Chondrocyte (in vitro differentiated cells): ENCODE measurements around the gene TPRG1. TPM values are rescaled to one million over a fixed set of nuclear protein-coding genes. Genes with fewer than 3 reads are reported as not detected.

Experiments
- DNase-seq: peaks from one replicate; pipeline ENCODE4 v3.0.0; 2021; ENCODE audit warnings: mixed read lengths, low spot score
- H3K27ac Mint-ChIP-seq: one replicate; pipeline ENCODE4 v1.8.0; 2021; ENCODE audit warnings: mild to moderate bottlenecking, moderate library complexity, mixed read lengths; ENCODE audit not compliant: unreplicated experiment
- H3K27me3 Mint-ChIP-seq: 2 replicates; pipeline ENCODE4 v1.8.0; 2021; ENCODE audit warnings: low read depth, mixed read lengths
- H3K36me3 Mint-ChIP-seq: 2 replicates; pipeline ENCODE4 v1.8.0; 2021; ENCODE audit warnings: low read depth, mixed read lengths
- H3K4me1 Mint-ChIP-seq: 2 replicates; pipeline ENCODE4 v1.8.0; 2021; ENCODE audit warnings: low read depth, mild to moderate bottlenecking, mixed read lengths
- H3K4me3 Mint-ChIP-seq: one replicate; pipeline ENCODE4 v1.8.0; 2021; ENCODE audit warnings: mild to moderate bottlenecking, moderate library complexity, mixed read lengths; ENCODE audit not compliant: unreplicated experiment
- H3K9me3 Mint-ChIP-seq: 2 replicates; pipeline ENCODE4 v1.8.0; 2021; ENCODE audit warnings: low read depth, mixed read lengths
- total RNA-seq: library from RNA; stranded (reverse); gene quantifications from 3 replicates; pipeline ENCODE4 v1.2.1, GENCODE V29; 2021
- TF ChIP-seq, protein P1 (sequence below): fragments of 200-600 bp; sonication (generic); IDR thresholded peaks from 2 replicates; pipeline ENCODE4 v1.5.0; 2021; ENCODE audit warnings: antibody characterized with exemption, mild to moderate bottlenecking, moderate library complexity

TPRG1 gene
- total RNA-seq, 1 donor from 2014 or later: 1.3 TPM

DNA sequence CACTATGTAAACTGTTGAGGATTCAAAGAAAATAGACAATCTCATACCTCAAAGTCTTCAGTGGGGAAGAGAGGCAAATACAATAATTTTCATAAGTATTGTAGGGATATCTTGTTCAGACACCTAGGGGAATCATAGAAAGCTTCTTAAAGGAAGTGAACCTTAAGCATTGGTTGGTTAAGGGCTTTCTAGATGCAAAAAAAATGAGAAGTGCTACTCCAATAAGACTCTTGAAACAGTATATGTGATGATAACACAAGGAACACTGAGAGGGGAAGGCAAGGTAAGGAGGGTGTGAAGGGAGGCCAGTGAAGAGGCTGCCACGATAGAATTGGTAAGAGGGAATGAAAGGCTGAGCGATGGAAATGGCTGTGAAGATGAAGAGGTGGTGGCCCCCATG, 104.1 kb downstream of the TPRG1 start:
- Mint-ChIP-seq H3K9me3 (no peaks in the 10 kb centered on the region), H3K4me1 (peaks cover 18% of the 10 kb centered on the region), H3K27me3 (peaks cover 2% of the 10 kb centered on the region), H3K36me3 (no peaks in the 10 kb centered on the region), H3K4me3 (no peak overlapping the region), H3K27ac (no peak overlapping the region)
- DNase-seq: no peak
- TF ChIP-seq, protein P1, sequence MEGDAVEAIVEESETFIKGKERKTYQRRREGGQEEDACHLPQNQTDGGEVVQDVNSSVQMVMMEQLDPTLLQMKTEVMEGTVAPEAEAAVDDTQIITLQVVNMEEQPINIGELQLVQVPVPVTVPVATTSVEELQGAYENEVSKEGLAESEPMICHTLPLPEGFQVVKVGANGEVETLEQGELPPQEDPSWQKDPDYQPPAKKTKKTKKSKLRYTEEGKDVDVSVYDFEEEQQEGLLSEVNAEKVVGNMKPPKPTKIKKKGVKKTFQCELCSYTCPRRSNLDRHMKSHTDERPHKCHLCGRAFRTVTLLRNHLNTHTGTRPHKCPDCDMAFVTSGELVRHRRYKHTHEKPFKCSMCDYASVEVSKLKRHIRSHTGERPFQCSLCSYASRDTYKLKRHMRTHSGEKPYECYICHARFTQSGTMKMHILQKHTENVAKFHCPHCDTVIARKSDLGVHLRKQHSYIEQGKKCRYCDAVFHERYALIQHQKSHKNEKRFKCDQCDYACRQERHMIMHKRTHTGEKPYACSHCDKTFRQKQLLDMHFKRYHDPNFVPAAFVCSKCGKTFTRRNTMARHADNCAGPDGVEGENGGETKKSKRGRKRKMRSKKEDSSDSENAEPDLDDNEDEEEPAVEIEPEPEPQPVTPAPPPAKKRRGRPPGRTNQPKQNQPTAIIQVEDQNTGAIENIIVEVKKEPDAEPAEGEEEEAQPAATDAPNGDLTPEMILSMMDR: no peak

DNA sequence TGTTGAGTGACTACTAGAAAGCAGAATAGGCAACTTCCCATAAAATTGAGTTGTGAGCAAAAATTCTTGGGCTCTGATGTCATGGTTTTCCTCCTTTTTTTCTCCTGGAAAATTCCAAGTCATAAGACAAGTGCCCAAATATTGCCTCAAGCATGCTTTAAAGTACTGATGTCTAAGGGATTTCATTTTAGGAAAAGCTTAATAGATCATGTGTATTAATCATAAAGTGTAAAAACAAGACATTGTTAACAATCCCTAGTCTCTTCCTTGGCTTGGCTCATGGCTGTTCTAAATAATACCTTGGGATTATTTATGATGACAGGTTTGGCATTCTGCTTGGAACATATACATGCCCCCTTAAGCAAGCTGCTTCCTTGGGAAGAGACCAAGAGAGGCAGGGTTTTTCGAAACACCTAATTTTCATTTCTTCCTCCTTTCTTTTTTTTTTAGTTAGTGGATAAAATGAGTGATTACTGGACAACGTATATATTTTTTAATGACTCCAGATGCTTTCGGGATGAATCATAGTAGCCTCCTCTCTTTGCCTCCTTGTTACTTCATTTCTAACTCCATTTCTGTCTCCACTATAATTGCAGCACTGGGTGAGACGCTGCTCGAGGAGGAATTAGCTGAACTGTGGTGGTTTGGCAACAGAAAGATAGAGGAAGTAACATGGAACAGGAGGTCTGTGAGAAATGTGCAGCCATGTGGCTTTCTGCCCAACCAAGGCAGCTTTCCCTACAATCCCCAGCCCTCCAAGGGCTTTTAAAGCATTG, 104.9 kb downstream of the TPRG1 start:
- no peak overlapping the region for H3K27ac Mint-ChIP-seq

DNA sequence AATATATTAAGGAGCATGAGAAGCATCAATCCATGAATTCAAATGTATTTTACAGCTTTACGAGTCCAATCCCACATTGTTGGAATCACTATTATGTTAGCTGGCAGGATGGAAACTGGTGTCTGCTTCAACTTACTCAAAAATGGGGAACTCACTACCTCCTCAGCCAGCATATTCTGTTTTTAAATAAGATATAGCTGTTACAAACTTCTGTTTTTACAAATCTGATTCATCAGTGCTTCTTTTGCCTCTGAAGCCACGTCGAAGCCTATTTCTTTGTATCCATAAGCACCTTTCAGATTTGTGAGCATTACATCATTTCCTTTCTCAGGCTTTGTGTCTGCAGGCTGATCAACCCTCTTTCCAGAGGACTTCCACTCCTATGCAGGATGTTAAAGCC, 105.9 kb downstream of the TPRG1 start:
- TF ChIP-seq, protein P1: no peak
- Mint-ChIP-seq H3K27ac (no peak overlapping the region), H3K4me3 (no peak overlapping the region), H3K27me3 (peaks cover 5% of the 10 kb centered on the region), H3K4me1 (peaks cover 22% of the 10 kb centered on the region), H3K36me3 (no peaks in the 10 kb centered on the region), H3K9me3 (no peaks in the 10 kb centered on the region)
- no peak for DNase-seq

More for the DNA sequence above, 104.9 kb downstream of the TPRG1 start:
- TF ChIP-seq, protein P1: no peak
- Mint-ChIP-seq H3K27me3 (peaks cover 2% of the 10 kb centered on the region), H3K4me1 (peaks cover 18% of the 10 kb centered on the region), H3K4me3 (no peak overlapping the region), H3K36me3 (no peaks in the 10 kb centered on the region), H3K9me3 (no peaks in the 10 kb centered on the region)
- DNase-seq: no peak

DNA sequence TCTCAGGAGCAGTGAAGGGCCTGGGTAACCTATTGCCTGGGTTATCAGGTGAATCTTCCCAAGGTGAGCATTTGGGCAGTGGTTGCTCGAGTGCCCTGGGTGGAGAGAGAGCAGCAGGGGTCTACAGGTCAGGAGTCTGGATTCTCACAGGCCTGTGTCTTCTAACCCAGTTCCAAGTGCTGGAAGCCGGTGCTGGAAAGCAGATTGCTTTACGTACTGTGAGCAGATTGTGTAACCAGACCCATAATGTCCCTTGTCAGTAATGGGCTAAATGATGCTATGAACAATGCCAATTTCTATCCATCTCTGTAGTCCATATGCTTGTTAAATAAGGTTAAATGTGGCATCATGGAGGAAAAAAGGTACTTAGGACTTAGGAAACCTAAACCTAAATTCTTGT, 106.5 kb downstream of the TPRG1 start:
- Mint-ChIP-seq H3K4me1 (peaks cover 22% of the 10 kb centered on the region), H3K36me3 (no peaks in the 10 kb centered on the region), H3K27me3 (peaks cover 5% of the 10 kb centered on the region), H3K4me3 (no peak overlapping the region), H3K9me3 (no peaks in the 10 kb centered on the region), H3K27ac (no peak overlapping the region)
- DNase-seq: no peak
- TF ChIP-seq, protein P1: no peak

DNA sequence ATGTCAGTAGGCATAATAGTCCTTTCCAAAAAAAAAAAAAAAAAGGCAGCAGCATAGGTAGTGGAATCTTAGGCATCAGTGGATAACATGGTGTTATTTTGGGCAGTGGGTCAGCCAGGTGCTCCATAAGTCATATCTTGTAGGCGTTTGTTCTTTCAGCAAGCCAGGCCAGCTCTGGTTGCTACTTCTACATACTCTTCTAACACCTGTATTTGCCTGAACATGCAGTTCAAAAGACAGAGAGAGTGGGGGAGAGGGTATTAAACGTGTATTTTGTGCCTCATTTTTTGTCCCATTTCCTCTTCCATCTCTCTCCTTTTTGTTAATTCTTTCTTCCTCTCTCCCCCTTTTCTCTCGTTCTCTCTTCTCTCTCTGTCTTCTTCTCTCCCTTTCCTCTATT, 110.4 kb downstream of the TPRG1 start:
- DNase-seq: no peak
- TF ChIP-seq, protein P1: no peak

More for the DNA sequence above, 110.4 kb downstream of the TPRG1 start:
- Mint-ChIP-seq H3K4me1 (peaks cover 11% of the 10 kb centered on the region), H3K36me3 (no peaks in the 10 kb centered on the region), H3K27me3 (peaks cover 5% of the 10 kb centered on the region), H3K4me3 (no peak overlapping the region), H3K27ac (no peak overlapping the region), H3K9me3 (no peaks in the 10 kb centered on the region)
